ENCODE measurements around the gene DISC1. TPM values are rescaled to one million over a fixed set of nuclear protein-coding genes. Genes with fewer than 3 reads are reported as not detected.

Gene DISC1
- total and polyA plus RNA-seq, 2 donors (not counting 3 experiments of a cell fraction or from before 2014, with no cell fraction given), result 3.3 to 14.7 TPM

- H3K9me3 ChIP-seq (replicated peaks; ENCODE audit: control insufficient read depth, insufficient read depth, low read length), result no peaks in the 10 kb centered on the region
- ChIA-PET POLR2A (no interaction called here), CTCF (no interaction called here)
- H3K9me1 ChIP-seq (replicated peaks; ENCODE audit: control insufficient read depth, extremely low read depth, insufficient read depth, low read length), result no peaks in the 10 kb centered on the region
- H3K4me3 ChIP-seq (replicated peaks in 1 of 3; ENCODE audit: insufficient read depth in 1 of 3, low read depth in 1 of 3, low read length in 3 of 3), result no peak overlapping the region
- dilution Hi-C loops (cut with MboI; ENCODE audit: extremely low pct_ligation_motif_present, low sequenced_read_pairs) (no loop called here), intact Hi-C loops (cut with micrococcal nuclease) (no loop called here)
- H3K79me2 ChIP-seq (ENCODE audit: control insufficient read depth, insufficient read depth, low read length), result no peaks in the 10 kb centered on the region
- no peak for FAIRE-seq
- no peak overlapping the region for H2AFZ ChIP-seq (ENCODE audit: low read depth, low read length)
- H3K27me3 ChIP-seq (ENCODE audit: control insufficient read depth in 2 of 2, insufficient read depth in 2 of 2, low read length in 2 of 2), result no peaks in the 10 kb centered on the region
- H3K4me2 ChIP-seq (ENCODE audit: insufficient read depth, low read length), result no peak overlapping the region
- H3K27ac ChIP-seq (ENCODE audit: insufficient read depth, low read depth, low read length), result no peak overlapping the region
- no TSS peak for BruUV-seq (replicated peaks)
- no peak overlapping the region for H3K9ac ChIP-seq (replicated peaks; ENCODE audit: extremely low read depth, insufficient read depth, low read length)
- DNase-seq (ENCODE audit: low read depth, low spot score), result no peak
- H3K36me3 ChIP-seq (ENCODE audit: control insufficient read depth in 2 of 2, extremely low read depth in 1 of 2, insufficient read depth in 2 of 2, low read length in 2 of 2), result no peaks in the 10 kb centered on the region
- H4K20me1 ChIP-seq (replicated peaks; ENCODE audit: control insufficient read depth, extremely low read depth, insufficient read depth, low read length), result no peaks in the 10 kb centered on the region
- TF ChIP-seq POLR2AphosphoS5 (IDR thresholded peaks at IDR 0.05; ENCODE audit: insufficient read depth, low read depth, low read length) (no peak), CTCF (IDR thresholded peaks at IDR 0.05; ENCODE audit: extremely low read depth in 1 of 2, insufficient read depth in 1 of 2, low read depth in 1 of 2, low read length in 2 of 2) (no peak), JUN (IDR thresholded peaks at IDR 0.05; ENCODE audit: borderline replicate concordance, insufficient read depth, insufficient read length, low read depth) (no peak), FOS (IDR thresholded peaks at IDR 0.05; ENCODE audit: borderline replicate concordance, insufficient read depth, low read length) (no peak), MYC (IDR thresholded peaks at IDR 0.05; ENCODE audit: low read depth, low read length) (no peak), GATA2 (IDR thresholded peaks at IDR 0.05; ENCODE audit: insufficient read depth, insufficient read length, low read depth, low read length) (no peak), EZH2 (IDR thresholded peaks at IDR 0.05; ENCODE audit: borderline replicate concordance, low read depth, low read length, severe bottlenecking) (no peak), POLR2A (IDR thresholded peaks at IDR 0.05; ENCODE audit: low read depth, low read length) (no peak), MAX (IDR thresholded peaks at IDR 0.05; ENCODE audit: insufficient read depth, insufficient read length) (no peak)
- H3K4me1 ChIP-seq (ENCODE audit: control insufficient read depth, extremely low read depth, insufficient read depth, low read length), result no peaks in the 10 kb centered on the region
Observed at GRCh38 chr1:231940116-231940515, 313.5 kb downstream of the DISC1 start.
